ENCODE results near the gene NT5C2. TPM values are rescaled to one million over a fixed set of nuclear protein-coding genes. Genes with fewer than 3 reads are reported as not detected.

The NT5C2 gene
- total and polyA plus RNA-seq, 2 of the 8 experiments (the other 6 are each of a cell fraction or from before 2014, with no cell fraction given) = 35.2 to 106 TPM

GRCh38 chr10:103123282-103124024, 69.6 kb downstream of the NT5C2 start:
- Histone ChIP-seq H3K4me2 (ENCODE audit: insufficient read depth in 1 of 2, low read depth in 2 of 2, low read length in 2 of 2) (no peak overlapping the region), H2BK15ac (ENCODE audit: low read length) (no peak overlapping the region), H2AK5ac (ENCODE audit: low read depth, low read length) (no peak overlapping the region), H3K23ac (ENCODE audit: insufficient read length) (no peak overlapping the region), H3K4me1 (replicated peaks in 1 of 4; ENCODE audit: control insufficient read depth in 3 of 4, insufficient read depth in 4 of 4, low read length in 3 of 4) (no peaks in the 10 kb centered on the region), H4K8ac (ENCODE audit: extremely low read depth, insufficient read depth, low read length) (no peak overlapping the region), H4K5ac (ENCODE audit: insufficient read length, low read depth, low read length) (no peak overlapping the region), H4K20me1 (replicated peaks in 1 of 2; ENCODE audit: control insufficient read depth in 1 of 2, insufficient read depth in 2 of 2, low read length in 2 of 2) (no peaks in the 10 kb centered on the region), H2BK5ac (ENCODE audit: low read depth, low read length) (no peak overlapping the region), H3K79me2 (ENCODE audit: control insufficient read depth in 1 of 2, insufficient read depth in 2 of 2, low read length in 2 of 2) (no peaks in the 10 kb centered on the region), H3K9me3 (ENCODE audit: insufficient read depth in 2 of 2, low read depth in 1 of 2, low read length in 1 of 2) (no peaks in the 10 kb centered on the region; a peak in 1 of 4 replicates), H3K36me3 (ENCODE audit: control insufficient read depth in 2 of 4, insufficient read depth in 4 of 4, low read length in 3 of 4) (no peaks in the 10 kb centered on the region; a peak in 2 of 8 replicates), H3K56ac (replicated peaks; ENCODE audit: insufficient read length, low read depth, low read length) (no peak overlapping the region), H3K27ac (ENCODE audit: low read depth, low read length) (no peak overlapping the region), H3K14ac (ENCODE audit: insufficient read length) (no peak overlapping the region), H3K4ac (replicated peaks; ENCODE audit: insufficient read length, low read depth, low read length) (no peak overlapping the region), H3K4me3 (ENCODE audit: extremely low read depth in 1 of 4, insufficient read depth in 2 of 4, low read depth in 3 of 4, low read length in 4 of 4) (no peak overlapping the region), H4K91ac (replicated peaks; ENCODE audit: insufficient read length, low read length) (no peak overlapping the region), H2BK20ac (ENCODE audit: low read length) (no peak overlapping the region), H2AFZ (ENCODE audit: low read length) (no peak overlapping the region), H3K9ac (replicated peaks in 1 of 4; ENCODE audit: extremely low read depth in 1 of 4, low read depth in 3 of 4, low read length in 3 of 4) (no peak overlapping the region), H2BK120ac (replicated peaks; ENCODE audit: low read depth, low read length) (no peak overlapping the region), H3K18ac (ENCODE audit: extremely low read depth, low read length) (no peak overlapping the region), H3K23me2 (ENCODE audit: low read depth, low read length) (no peaks in the 10 kb centered on the region; the same call in 1 of the 2 replicates), H3K79me1 (ENCODE audit: low read depth, low read length) (peaks cover under 1% of the 10 kb centered on the region; the same call in 1 of the 2 replicates), H3K27me3 (replicated peaks in 1 of 4; ENCODE audit: control insufficient read depth in 3 of 4, extremely low read depth in 1 of 4, insufficient read depth in 3 of 4, low read length in 3 of 4) (no peaks in the 10 kb centered on the region), H2BK12ac (ENCODE audit: low read depth, low read length) (no peak overlapping the region)
- ChIA-PET POLR2A (ENCODE audit: partially characterized antibody) (interaction anchor here (1.6 kb wide), 1 partner anchor 11 kb away, joined by 3 read pairs; no protein-coding TSS in a partner anchor), CTCF (ENCODE audit: partially characterized antibody) (interaction anchor here (0.5 to 1.7 kb wide), 6 partner anchors 15 to 153 kb away, joined by 3 to 5 read pairs (median 3); partner anchors contain the start of gene INA)
- TF ChIP-seq SP2 (IDR thresholded peaks at IDR 0.05; ENCODE audit: low read length) = no peak
- no peak for TF ChIP-seq BCL11A (IDR thresholded peaks at IDR 0.05; ENCODE audit: low read depth in 2 of 2, low read length in 2 of 2)
- TF ChIP-seq HDAC6 (IDR thresholded peaks at IDR 0.05; ENCODE audit: low read depth, low read length) = no peak
- DNase-seq (ENCODE audit: low read depth in 1 of 2, low spot score in 2 of 2) (no peak), FAIRE-seq (no peak)
- WGBS, 2 experiments (ENCODE audit: extremely low coverage in 1 of 2, insufficient coverage in 1 of 2, insufficient read length in 1 of 2, insufficient replicate concordance in 2 of 2, low coverage in 1 of 2, low lambda C conversion rate in 2 of 2, missing lambda C conversion rate in 1 of 2) = 85% methylated on average over 7 of the region's 7 CpGs; no CpG with 5 or more reads in 1 of the 2 experiments
